Naive thymus-derived CD4-positive, alpha-beta T cell (primary cell): ENCODE measurements around the gene HS6ST3. TPM values are rescaled to one million over a fixed set of nuclear protein-coding genes. Genes with fewer than 3 reads are reported as not detected.

Experiments
- ATAC-seq: fragments of 150-1000 bp; cut with Tn5 transposase; 2 replicates; pipeline ENCODE4 v1.10.0; 2021; ENCODE audit warnings: mild to moderate bottlenecking, moderate library complexity
- CTCF ChIA-PET: fragments of 350-600 bp; sonication (Branson Sonifier 250); formaldehyde crosslinking; loops from one replicate; lab custom pipeline; 2021; ENCODE audit warnings: antibody characterized with exemption; lab: Charles Lee
- POLR2A ChIA-PET: fragments of 350-600 bp; sonication (Branson Sonifier 250); formaldehyde crosslinking; loops from one replicate; lab custom pipeline; 2021; ENCODE audit warnings: antibody characterized with exemption, inconsistent platforms; lab: Charles Lee
- DNase-seq, 9 donors: peaks; one replicate each; pipeline versions ENCODE4 v3.0.0 to v3.0.0-alpha.2; 2020 to 2022; ENCODE audit warnings: mixed read lengths in 1 of 9
- H3K27ac ChIP-seq: one replicate; pipeline ENCODE4 v1.7.0; 2013; ENCODE audit warnings: mild to moderate bottlenecking, low read depth, low read length, moderate library complexity
- H3K27me3 ChIP-seq, 2 donors: one replicate each; pipeline ENCODE4 v1.7.0; 2013; ENCODE audit warnings: low read length in 2 of 2, mild to moderate bottlenecking in 2 of 2, moderate library complexity in 2 of 2; ENCODE audit not compliant: control insufficient read depth in 2 of 2, insufficient read depth in 2 of 2
- H3K36me3 ChIP-seq, 3 experiments: 1 replicate in 2 of 3; 2 replicates in 1 of 3; pipeline ENCODE4 v1.7.0; 2013; ENCODE audit warnings: low read length in 3 of 3, mild to moderate bottlenecking in 3 of 3, moderate library complexity in 1 of 3; ENCODE audit not compliant: insufficient read depth in 3 of 3, control insufficient read depth in 2 of 3
- H3K4me1 ChIP-seq, 2 donors: one replicate each; pipeline ENCODE4 v1.7.0; 2013; ENCODE audit warnings: low read length in 2 of 2, mild to moderate bottlenecking in 2 of 2, moderate library complexity in 1 of 2; ENCODE audit not compliant: control insufficient read depth in 2 of 2, insufficient read depth in 2 of 2
- H3K4me3 ChIP-seq: 2 replicates; pipeline ENCODE4 v1.7.0; 2013; ENCODE audit warnings: mild to moderate bottlenecking, low read length
- H3K9me3 ChIP-seq, 3 experiments: 1 replicate in 2 of 3; 2 replicates in 1 of 3; pipeline ENCODE4 v1.7.0; 2013; ENCODE audit warnings: low read length in 3 of 3; ENCODE audit not compliant: control insufficient read depth in 2 of 3
- H3K27ac Mint-ChIP-seq, 9 donors: one replicate each; pipeline ENCODE4 v1.8.0; 2020 to 2022; ENCODE audit warnings: mixed read lengths in 9 of 9, mild to moderate bottlenecking in 8 of 9, moderate library complexity in 5 of 9, inconsistent platforms in 2 of 9
- H3K27me3 Mint-ChIP-seq, 5 donors: one replicate each; pipeline ENCODE4 v1.8.0; 2021 to 2022; ENCODE audit warnings: mixed read lengths in 5 of 5, mild to moderate bottlenecking in 1 of 5
- H3K36me3 Mint-ChIP-seq, 5 donors: one replicate each; pipeline ENCODE4 v1.8.0; 2020 to 2022; ENCODE audit warnings: mixed read lengths in 5 of 5, mild to moderate bottlenecking in 3 of 5, inconsistent platforms in 1 of 5
- H3K4me1 Mint-ChIP-seq, 7 donors: one replicate each; pipeline ENCODE4 v1.8.0; 2020 to 2022; ENCODE audit warnings: mixed read lengths in 7 of 7, mild to moderate bottlenecking in 3 of 7, inconsistent platforms in 1 of 7
- H3K4me3 Mint-ChIP-seq, 10 donors: one replicate each; pipeline ENCODE4 v1.8.0; 2020 to 2022; ENCODE audit warnings: mild to moderate bottlenecking in 10 of 10, mixed read lengths in 10 of 10, moderate library complexity in 6 of 10, inconsistent platforms in 2 of 10
- H3K9me3 Mint-ChIP-seq, 11 donors: one replicate each; pipeline ENCODE4 v1.8.0; 2020 to 2022; ENCODE audit warnings: mixed read lengths in 11 of 11, mild to moderate bottlenecking in 4 of 11, inconsistent platforms in 1 of 11, moderate library complexity in 1 of 11
- intact Hi-C, 2 donors: fragments of 100-400 bp; cut with micrococcal nuclease; formaldehyde crosslinking; loops; one replicate each; pipeline ENCODE4 v1.15.1; 2023
- polyA plus RNA-seq, 2 donors: library from polyadenylated mRNA; unstranded; fragments of 300-500 nt; fragmentation: Illumina TruSeq; gene quantifications; one replicate each; pipeline ENCODE4 v1.2.3, GENCODE V29; 2021
- total RNA-seq, 6 experiments: library from RNA in 5 of 6; stranded (reverse) in 5 of 6; gene quantifications; 1 replicate in 5 of 6; 2 replicates in 1 of 6; pipeline ENCODE4 v1.2.3 and lab custom pipeline; 2021 to 2026

Gene HS6ST3
- total and polyA plus RNA-seq, 7 experiments from 2014 or later = not detected

GRCh38 chr13:96730676-96731075, 640.8 kb downstream of the HS6ST3 start:
- no peaks in the 10 kb centered on the region for H3K4me1 ChIP-seq
- H3K27ac Mint-ChIP-seq = no peak overlapping the region
- H3K4me1 Mint-ChIP-seq = no peaks in the 10 kb centered on the region
- H3K27me3 Mint-ChIP-seq = no peaks in the 10 kb centered on the region
- ChIA-PET CTCF (no interaction called here), POLR2A (no interaction called here)
- H3K9me3 ChIP-seq = no peaks in the 10 kb centered on the region
- intact Hi-C loops = no loop called here
- no peak overlapping the region for H3K4me3 Mint-ChIP-seq
- ATAC-seq (no peak), DNase-seq (no peak)
- H3K4me3 ChIP-seq = no peak overlapping the region
- no peaks in the 10 kb centered on the region for H3K27me3 ChIP-seq
- no peak overlapping the region for H3K27ac ChIP-seq
- H3K9me3 Mint-ChIP-seq = peaks cover 0 to 42% (median 9%) of the 10 kb centered on the region in 11 donors
- H3K36me3 Mint-ChIP-seq = no peaks in the 10 kb centered on the region
- no peaks in the 10 kb centered on the region for H3K36me3 ChIP-seq

- peaks cover 0 to 1% (median 0%) of the 10 kb centered on the region in 5 donors for H3K36me3 Mint-ChIP-seq
- H3K36me3 ChIP-seq = no peaks in the 10 kb centered on the region
- no peak overlapping the region for H3K27ac ChIP-seq
- no peaks in the 10 kb centered on the region for H3K27me3 ChIP-seq
- no peak overlapping the region for H3K4me3 Mint-ChIP-seq
- no peak overlapping the region for H3K4me3 ChIP-seq
- DNase-seq = no peak
- ChIA-PET POLR2A (no interaction called here), CTCF (no interaction called here)
- intact Hi-C loops = no loop called here
- no peak overlapping the region for H3K27ac Mint-ChIP-seq
- H3K9me3 ChIP-seq = no peaks in the 10 kb centered on the region
- no peaks in the 10 kb centered on the region for H3K27me3 Mint-ChIP-seq
- no peak for ATAC-seq
- no peaks in the 10 kb centered on the region for H3K4me1 Mint-ChIP-seq
- H3K4me1 ChIP-seq = no peaks in the 10 kb centered on the region
- H3K9me3 Mint-ChIP-seq = peaks cover 4 to 34% (median 10%) of the 10 kb centered on the region in 11 donors
These were observed 644.6 kb downstream of the HS6ST3 start for GRCh38 chr13:96734499-96734898.

GRCh38 chr13:96741779-96742178, 651.9 kb downstream of the HS6ST3 start:
- Histone ChIP-seq H3K4me3 (no peak overlapping the region), H3K4me1 (no peaks in the 10 kb centered on the region), H3K27ac (no peak overlapping the region), H3K27me3 (no peaks in the 10 kb centered on the region), H3K9me3 (no peaks in the 10 kb centered on the region), H3K36me3 (no peaks in the 10 kb centered on the region)
- H3K27ac Mint-ChIP-seq = no peak overlapping the region
- ChIA-PET CTCF (no interaction called here), POLR2A (no interaction called here)
- no peak overlapping the region for H3K4me3 Mint-ChIP-seq
- DNase-seq = no peak
- H3K36me3 Mint-ChIP-seq = peaks cover 0 to 1% (median 0%) of the 10 kb centered on the region in 5 donors
- H3K4me1 Mint-ChIP-seq = no peaks in the 10 kb centered on the region
- H3K9me3 Mint-ChIP-seq = peaks cover 0 to 13% (median 5%) of the 10 kb centered on the region in 11 donors
- H3K27me3 Mint-ChIP-seq = no peaks in the 10 kb centered on the region
- ATAC-seq = no peak
- intact Hi-C loops = no loop called here

GRCh38 chr13:96743296-96744089, 653.6 kb downstream of the HS6ST3 start:
- Histone ChIP-seq H3K4me3 (no peak overlapping the region), H3K9me3 (no peaks in the 10 kb centered on the region), H3K36me3 (no peaks in the 10 kb centered on the region), H3K27me3 (no peaks in the 10 kb centered on the region), H3K4me1 (no peaks in the 10 kb centered on the region), H3K27ac (no peak overlapping the region)
- ChIA-PET POLR2A (no interaction called here), CTCF (no interaction called here)
- no peak for ATAC-seq
- Mint-ChIP-seq H3K27me3 (no peaks in the 10 kb centered on the region), H3K27ac (no peak overlapping the region), H3K9me3 (peaks cover 0 to 13% (median 5%) of the 10 kb centered on the region in 11 donors), H3K36me3 (no peaks in the 10 kb centered on the region), H3K4me1 (no peaks in the 10 kb centered on the region), H3K4me3 (no peak overlapping the region)
- intact Hi-C loops = no loop called here
- no peak for DNase-seq

GRCh38 chr13:96744367-96745331, 654.7 kb downstream of the HS6ST3 start:
- ChIA-PET POLR2A (no interaction called here), CTCF (no interaction called here)
- peak overlapping the region in 1 of 9 donors; percentile 6 for H3K27ac Mint-ChIP-seq

DNA sequence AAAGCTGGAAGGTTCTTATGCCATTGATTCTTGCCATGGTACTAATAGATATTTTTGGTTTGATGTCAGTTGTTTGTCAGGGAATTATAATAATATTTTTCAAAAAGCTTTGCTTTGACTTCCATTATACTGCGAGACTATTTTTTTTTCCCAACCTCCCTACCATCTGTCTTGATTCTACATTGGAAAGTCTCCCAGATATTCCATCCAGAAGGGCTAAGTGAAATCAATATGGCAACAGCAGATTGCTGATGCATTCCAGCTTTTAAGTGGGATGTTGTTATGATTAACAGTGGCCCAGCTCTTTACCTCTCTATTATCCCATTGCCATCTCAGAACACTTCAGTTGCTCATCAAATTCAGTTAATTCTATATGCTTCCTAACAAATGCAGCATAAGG, 657.0 kb downstream of the HS6ST3 start:
- ATAC-seq (no peak), DNase-seq (no peak)
- POLR2A ChIA-PET = no interaction called here
- no peaks in the 10 kb centered on the region for H3K4me1 ChIP-seq
- H3K4me3 ChIP-seq = no peak overlapping the region
- Mint-ChIP-seq H3K36me3 (no peaks in the 10 kb centered on the region), H3K4me1 (no peaks in the 10 kb centered on the region), H3K27me3 (no peaks in the 10 kb centered on the region), H3K9me3 (peaks cover 0 to 9% (median 1%) of the 10 kb centered on the region in 11 donors), H3K4me3 (no peak overlapping the region), H3K27ac (no peak overlapping the region)
- no peaks in the 10 kb centered on the region for H3K27me3 ChIP-seq
- no peak overlapping the region for H3K27ac ChIP-seq
- H3K36me3 ChIP-seq = no peaks in the 10 kb centered on the region
- intact Hi-C loops = no loop called here
- no peaks in the 10 kb centered on the region for H3K9me3 ChIP-seq
- CTCF ChIA-PET = no interaction called here

More at GRCh38 chr13:96744367-96745331, 654.7 kb downstream of the HS6ST3 start:
- H3K36me3 ChIP-seq = no peaks in the 10 kb centered on the region
- H3K27me3 ChIP-seq = no peaks in the 10 kb centered on the region
- Mint-ChIP-seq H3K27me3 (no peaks in the 10 kb centered on the region), H3K4me3 (no peak overlapping the region), H3K4me1 (no peaks in the 10 kb centered on the region), H3K36me3 (no peaks in the 10 kb centered on the region), H3K9me3 (peaks cover 0 to 15% (median 5%) of the 10 kb centered on the region in 11 donors)
- no peak overlapping the region for H3K27ac ChIP-seq
- DNase-seq = no peak
- intact Hi-C loops = no loop called here
- no peaks in the 10 kb centered on the region for H3K4me1 ChIP-seq
- no peak overlapping the region for H3K4me3 ChIP-seq
- no peak for ATAC-seq
- no peaks in the 10 kb centered on the region for H3K9me3 ChIP-seq
